Measurements from ENCODE around the gene PTGDS.

GRCh38 chr9:136942881-136943230 lies 34.4 kb upstream of the PTGDS start:
- TF ChIP-seq GATA2 (IDR thresholded peaks at IDR 0.05; ENCODE audit: low read depth, low read length) (no peak), GATA3 (IDR thresholded peaks at IDR 0.05; ENCODE audit: low read depth, low read length) (no peak)
